ENCODE data around the gene HIPK2.

The HIPK2 gene

GRCh38 chr7:139735466-139735865, 42.3 kb downstream of the HIPK2 start:
- H2AFZ ChIP-seq (ENCODE audit: low read length): no peak overlapping the region
- no peaks in the 10 kb centered on the region; the same call in 1 of the 2 replicates for H3K36me3 ChIP-seq (ENCODE audit: insufficient read depth, low read length)
- no peaks in the 10 kb centered on the region for H3F3A ChIP-seq (ENCODE audit: low read depth)
- no peak overlapping the region for H3K4me2 ChIP-seq (ENCODE audit: low read depth, low read length, poor library complexity, severe bottlenecking)
- H3K4me3 ChIP-seq (ENCODE audit: low read length, poor library complexity, severe bottlenecking): no peak overlapping the region
- H3K9ac ChIP-seq (ENCODE audit: low read depth, low read length, poor library complexity, severe bottlenecking): no peak overlapping the region
- H3K27me3 ChIP-seq (ENCODE audit: insufficient read depth, low read length, poor library complexity, severe bottlenecking): no peaks in the 10 kb centered on the region
- H3K9me2 ChIP-seq (replicated peaks; ENCODE audit: low read depth, low read length): no peaks in the 10 kb centered on the region
- H4K20me1 ChIP-seq (ENCODE audit: insufficient read depth, low read length, poor library complexity, severe bottlenecking): peaks cover 12% of the 10 kb centered on the region
- H3K9me3 ChIP-seq (ENCODE audit: insufficient read depth, low read depth, low read length): no peaks in the 10 kb centered on the region
- peaks cover 27% of the 10 kb centered on the region; the same call in 1 of the 2 replicates for H3K79me2 ChIP-seq (ENCODE audit: insufficient read depth, low read length)
- TF ChIP-seq CTCF (conservative IDR thresholded peaks at IDR 0.05; ENCODE audit: low read length): no peak
- no peak for TF ChIP-seq EZH2phosphoT487 (IDR thresholded peaks at IDR 0.05; ENCODE audit: borderline replicate concordance)
- H3K4me1 ChIP-seq (ENCODE audit: insufficient read depth, low read length, poor library complexity, severe bottlenecking): peaks cover 20% of the 10 kb centered on the region

GRCh38 chr7:139734395-139734794, 43.4 kb downstream of the HIPK2 start:
- H3K4me1 ChIP-seq (ENCODE audit: insufficient read depth, low read length, poor library complexity, severe bottlenecking): peaks cover 20% of the 10 kb centered on the region
- no peaks in the 10 kb centered on the region for H3K36me3 ChIP-seq (ENCODE audit: insufficient read depth, low read length)
- no peak overlapping the region for H3K9ac ChIP-seq (ENCODE audit: low read depth, low read length, poor library complexity, severe bottlenecking)
- H3K9me2 ChIP-seq (replicated peaks; ENCODE audit: low read depth, low read length): no peaks in the 10 kb centered on the region
- H3F3A ChIP-seq (ENCODE audit: low read depth): no peaks in the 10 kb centered on the region
- H3K4me3 ChIP-seq (ENCODE audit: low read length, poor library complexity, severe bottlenecking): no peak overlapping the region
- TF ChIP-seq CTCF (conservative IDR thresholded peaks at IDR 0.05; ENCODE audit: low read length) (no peak), EZH2phosphoT487 (IDR thresholded peaks at IDR 0.05; ENCODE audit: borderline replicate concordance) (no peak)
- no peak overlapping the region for H2AFZ ChIP-seq (ENCODE audit: low read length)
- peaks cover 12% of the 10 kb centered on the region for H4K20me1 ChIP-seq (ENCODE audit: insufficient read depth, low read length, poor library complexity, severe bottlenecking)
- no peak overlapping the region for H3K4me2 ChIP-seq (ENCODE audit: low read depth, low read length, poor library complexity, severe bottlenecking)
- no peaks in the 10 kb centered on the region for H3K27me3 ChIP-seq (ENCODE audit: insufficient read depth, low read length, poor library complexity, severe bottlenecking)
- H3K79me2 ChIP-seq (ENCODE audit: insufficient read depth, low read length): peaks cover 27% of the 10 kb centered on the region; the same call in 1 of the 2 replicates
- H3K9me3 ChIP-seq (ENCODE audit: insufficient read depth, low read depth, low read length): no peaks in the 10 kb centered on the region

GRCh38 chr7:139733751-139734150, 44.0 kb downstream of the HIPK2 start:
- Histone ChIP-seq H3K79me2 (ENCODE audit: insufficient read depth, low read length) (peaks cover 27% of the 10 kb centered on the region), H4K20me1 (ENCODE audit: insufficient read depth, low read length, poor library complexity, severe bottlenecking) (peaks cover 12% of the 10 kb centered on the region), H3K36me3 (ENCODE audit: insufficient read depth, low read length) (no peaks in the 10 kb centered on the region), H3F3A (ENCODE audit: low read depth) (no peaks in the 10 kb centered on the region), H3K9ac (ENCODE audit: low read depth, low read length, poor library complexity, severe bottlenecking) (no peak overlapping the region), H3K9me2 (replicated peaks; ENCODE audit: low read depth, low read length) (no peaks in the 10 kb centered on the region), H3K27me3 (ENCODE audit: insufficient read depth, low read length, poor library complexity, severe bottlenecking) (no peaks in the 10 kb centered on the region), H3K4me3 (ENCODE audit: low read length, poor library complexity, severe bottlenecking) (no peak overlapping the region), H3K9me3 (ENCODE audit: insufficient read depth, low read depth, low read length) (no peaks in the 10 kb centered on the region), H2AFZ (ENCODE audit: low read length) (no peak overlapping the region), H3K4me1 (ENCODE audit: insufficient read depth, low read length, poor library complexity, severe bottlenecking) (peaks cover 20% of the 10 kb centered on the region), H3K4me2 (ENCODE audit: low read depth, low read length, poor library complexity, severe bottlenecking) (no peak overlapping the region)
- TF ChIP-seq CTCF (conservative IDR thresholded peaks at IDR 0.05; ENCODE audit: low read length) (no peak), EZH2phosphoT487 (IDR thresholded peaks at IDR 0.05; ENCODE audit: borderline replicate concordance) (no peak)
